Right lobe of liver (tissue), 4 donors: ENCODE data around the gene RWDD3.

Source experiments
- POLR2A ChIP-seq: fragments of 450-650 bp; IDR thresholded peaks from one replicate; pipeline ENCODE4 v1.6.1; 2017; ENCODE audit warnings: antibody characterized with exemption, mild to moderate bottlenecking
- TF ChIP-seq, protein P1 (sequence below), 4 donors: fragments of 200-600 bp in 3 of 4; fragments of 450-650 bp in 1 of 4; IDR thresholded peaks; one replicate each; pipeline versions ENCODE4 v1.5.1 to v1.8.0; 2016 to 2022; ENCODE audit warnings: antibody characterized with exemption in 4 of 4, mild to moderate bottlenecking in 2 of 4
- donor health status: DM: no; HTN: no; CAD: no.
- donor health status: DM: no; HTN: no; CAD: no.
- donor health status: DM: no; HTN: yes; CAD: no.

DNA sequence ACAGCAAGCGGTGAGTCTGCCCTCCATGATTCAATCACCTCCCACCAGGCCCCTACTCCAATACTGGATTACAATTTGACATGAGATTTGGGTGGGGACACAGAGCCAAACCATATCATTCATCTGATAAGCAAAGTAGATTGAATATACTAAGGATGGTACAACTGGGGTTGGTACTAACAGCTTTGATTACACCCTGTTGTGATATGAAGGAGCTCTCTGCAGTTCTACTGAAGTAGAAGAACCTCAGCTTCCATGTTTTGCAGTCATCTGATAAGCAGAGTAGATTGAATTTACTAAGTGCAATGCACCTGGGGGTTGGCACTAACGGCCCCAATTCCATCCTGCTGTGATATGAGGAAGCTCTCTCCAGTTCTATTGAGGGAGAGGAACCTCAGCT lies 31.1 kb downstream of the RWDD3 start:
- TF ChIP-seq, protein P1, sequence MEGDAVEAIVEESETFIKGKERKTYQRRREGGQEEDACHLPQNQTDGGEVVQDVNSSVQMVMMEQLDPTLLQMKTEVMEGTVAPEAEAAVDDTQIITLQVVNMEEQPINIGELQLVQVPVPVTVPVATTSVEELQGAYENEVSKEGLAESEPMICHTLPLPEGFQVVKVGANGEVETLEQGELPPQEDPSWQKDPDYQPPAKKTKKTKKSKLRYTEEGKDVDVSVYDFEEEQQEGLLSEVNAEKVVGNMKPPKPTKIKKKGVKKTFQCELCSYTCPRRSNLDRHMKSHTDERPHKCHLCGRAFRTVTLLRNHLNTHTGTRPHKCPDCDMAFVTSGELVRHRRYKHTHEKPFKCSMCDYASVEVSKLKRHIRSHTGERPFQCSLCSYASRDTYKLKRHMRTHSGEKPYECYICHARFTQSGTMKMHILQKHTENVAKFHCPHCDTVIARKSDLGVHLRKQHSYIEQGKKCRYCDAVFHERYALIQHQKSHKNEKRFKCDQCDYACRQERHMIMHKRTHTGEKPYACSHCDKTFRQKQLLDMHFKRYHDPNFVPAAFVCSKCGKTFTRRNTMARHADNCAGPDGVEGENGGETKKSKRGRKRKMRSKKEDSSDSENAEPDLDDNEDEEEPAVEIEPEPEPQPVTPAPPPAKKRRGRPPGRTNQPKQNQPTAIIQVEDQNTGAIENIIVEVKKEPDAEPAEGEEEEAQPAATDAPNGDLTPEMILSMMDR (IDR thresholded peaks at IDR 0.05) = no peak
- no peak for TF ChIP-seq POLR2A
